ENCODE results near the gene GABBR1. TPM values are rescaled to one million over a fixed set of nuclear protein-coding genes. Genes with fewer than 3 reads are reported as not detected.
A peak's percentile ranks its signal among the peaks of the same experiment; 100 is the strongest.

GABBR1 gene
- total and polyA plus RNA-seq, 4 donors = 1.1 to 4.7 (median 1.4) TPM

GRCh38 chr6:29561091-29561490 lies 71.9 kb downstream of the GABBR1 start:
- DNase-seq (ENCODE audit: low spot score) = no peak
- H3K9me3 ChIP-seq (ENCODE audit: control insufficient read depth in 4 of 4, low read length in 3 of 4) = no peaks in the 10 kb centered on the region
- no peak overlapping the region for H3K9ac ChIP-seq (ENCODE audit: low read depth in 1 of 2, low read length in 2 of 2)
- H3K4me1 ChIP-seq (ENCODE audit: control insufficient read depth in 4 of 4, insufficient read depth in 4 of 4, low read length in 3 of 4) = peaks cover 0 to 12% (median 6%) of the 10 kb centered on the region in 4 donors
- peaks cover 0 to 5% (median 0%) of the 10 kb centered on the region in 4 donors for H3K27me3 ChIP-seq (ENCODE audit: control insufficient read depth in 4 of 4, insufficient read depth in 4 of 4, low read length in 3 of 4)
- H3K36me3 ChIP-seq (ENCODE audit: control insufficient read depth in 4 of 4, insufficient read depth in 3 of 4, low read depth in 1 of 4, low read length in 3 of 4) = peaks cover 0 to 1% (median 0%) of the 10 kb centered on the region in 4 donors
- no peak for TF ChIP-seq NR2F2 (IDR thresholded peaks at IDR 0.05)
- TF ChIP-seq SP1 (IDR thresholded peaks at IDR 0.05) = peak; percentile 51
- peak in 1 of 2 donors; percentile 55 for TF ChIP-seq RXRA (IDR thresholded peaks at IDR 0.05)
- peak; percentile 35 to 73 for TF ChIP-seq HNF4A (conservative IDR thresholded peaks at IDR 0.05)
- no peak for TF ChIP-seq ATF3 (IDR thresholded peaks at IDR 0.05)
- no peak overlapping the region for H3K4me3 ChIP-seq (ENCODE audit: low read depth in 1 of 3, low read length in 3 of 3)
- H3K27ac ChIP-seq (ENCODE audit: low read depth in 1 of 2, low read length in 2 of 2) = no peak overlapping the region

DNA sequence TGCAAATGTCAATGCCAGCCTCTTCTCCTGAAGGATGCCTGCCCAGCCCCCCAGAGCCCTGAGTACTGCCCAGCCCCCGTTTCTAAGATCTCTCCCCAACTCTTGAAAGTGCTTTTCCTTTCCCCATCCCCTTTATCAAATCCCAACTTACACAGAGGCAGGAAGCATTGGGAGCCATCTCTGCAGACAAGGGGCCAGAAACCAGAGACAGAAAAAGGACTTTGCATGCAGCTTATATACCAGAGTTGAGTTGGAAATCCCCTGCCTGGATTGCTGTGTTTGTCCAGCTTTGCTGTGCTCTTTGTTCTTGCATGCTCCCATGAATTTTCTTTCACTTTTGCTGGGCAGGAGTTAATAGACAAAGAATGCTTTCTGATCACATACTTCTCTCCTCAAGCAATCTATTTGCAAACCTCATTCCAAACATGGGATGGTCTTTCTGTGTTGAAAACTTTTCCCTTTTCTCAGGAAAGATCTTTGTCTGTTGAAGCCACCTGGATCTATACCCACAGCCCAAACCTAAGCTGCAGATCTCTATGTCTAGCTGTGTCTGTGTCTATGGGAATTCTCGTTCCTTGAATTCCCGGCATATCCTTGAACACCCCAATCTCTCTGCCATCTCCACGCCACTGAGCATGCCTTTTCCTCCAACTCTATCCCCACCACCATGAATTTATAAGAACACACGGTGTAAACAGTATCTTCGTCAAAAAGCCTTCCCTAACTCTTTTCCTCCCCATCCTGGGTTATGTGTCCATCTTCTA lies 73.3 kb downstream of the GABBR1 start, which contains the start of gene UBD:
UBD (minus strand) TSS at position 209 of the 764 bp plus-strand sequence; CDS start at position 178, 31 bp downstream.
- Histone ChIP-seq H3K9ac (ENCODE audit: low read depth in 1 of 2, low read length in 2 of 2) (peak within 1 kb of the TSS in 1 of 2 donors; percentile 65), H3K36me3 (ENCODE audit: control insufficient read depth in 4 of 4, insufficient read depth in 3 of 4, low read depth in 1 of 4, low read length in 3 of 4) (peaks cover 0 to 1% (median 0%) of the 10 kb centered on the region in 4 donors), H3K27ac (ENCODE audit: low read depth in 1 of 2, low read length in 2 of 2) (peak within 1 kb of the TSS; percentile 22 to 58), H3K9me3 (ENCODE audit: control insufficient read depth in 4 of 4, low read length in 3 of 4) (no peaks in the 10 kb centered on the region), H3K4me3 (ENCODE audit: low read depth in 1 of 3, low read length in 3 of 3) (peak within 1 kb of the TSS in 2 of 3 donors; percentile 14 to 47), H3K27me3 (ENCODE audit: control insufficient read depth in 4 of 4, insufficient read depth in 4 of 4, low read length in 3 of 4) (peaks cover 0 to 3% (median 0%) of the 10 kb centered on the region in 4 donors), H3K4me1 (ENCODE audit: control insufficient read depth in 4 of 4, insufficient read depth in 4 of 4, low read length in 3 of 4) (peaks cover 0 to 12% (median 6%) of the 10 kb centered on the region in 4 donors)
- DNase-seq (ENCODE audit: low spot score) = no peak
- WGBS = 78% methylated on average over 6 of the region's 6 CpGs
- no peak for TF ChIP-seq FOXA1 (IDR thresholded peaks at IDR 0.05)
- TF ChIP-seq SP1 (IDR thresholded peaks at IDR 0.05) = peak; percentile 79
- TF ChIP-seq GABPA (IDR thresholded peaks at IDR 0.05 in 1 of 2, conservative IDR thresholded peaks at IDR 0.05 in 1 of 2) = no peak
- TF ChIP-seq, protein P1, sequence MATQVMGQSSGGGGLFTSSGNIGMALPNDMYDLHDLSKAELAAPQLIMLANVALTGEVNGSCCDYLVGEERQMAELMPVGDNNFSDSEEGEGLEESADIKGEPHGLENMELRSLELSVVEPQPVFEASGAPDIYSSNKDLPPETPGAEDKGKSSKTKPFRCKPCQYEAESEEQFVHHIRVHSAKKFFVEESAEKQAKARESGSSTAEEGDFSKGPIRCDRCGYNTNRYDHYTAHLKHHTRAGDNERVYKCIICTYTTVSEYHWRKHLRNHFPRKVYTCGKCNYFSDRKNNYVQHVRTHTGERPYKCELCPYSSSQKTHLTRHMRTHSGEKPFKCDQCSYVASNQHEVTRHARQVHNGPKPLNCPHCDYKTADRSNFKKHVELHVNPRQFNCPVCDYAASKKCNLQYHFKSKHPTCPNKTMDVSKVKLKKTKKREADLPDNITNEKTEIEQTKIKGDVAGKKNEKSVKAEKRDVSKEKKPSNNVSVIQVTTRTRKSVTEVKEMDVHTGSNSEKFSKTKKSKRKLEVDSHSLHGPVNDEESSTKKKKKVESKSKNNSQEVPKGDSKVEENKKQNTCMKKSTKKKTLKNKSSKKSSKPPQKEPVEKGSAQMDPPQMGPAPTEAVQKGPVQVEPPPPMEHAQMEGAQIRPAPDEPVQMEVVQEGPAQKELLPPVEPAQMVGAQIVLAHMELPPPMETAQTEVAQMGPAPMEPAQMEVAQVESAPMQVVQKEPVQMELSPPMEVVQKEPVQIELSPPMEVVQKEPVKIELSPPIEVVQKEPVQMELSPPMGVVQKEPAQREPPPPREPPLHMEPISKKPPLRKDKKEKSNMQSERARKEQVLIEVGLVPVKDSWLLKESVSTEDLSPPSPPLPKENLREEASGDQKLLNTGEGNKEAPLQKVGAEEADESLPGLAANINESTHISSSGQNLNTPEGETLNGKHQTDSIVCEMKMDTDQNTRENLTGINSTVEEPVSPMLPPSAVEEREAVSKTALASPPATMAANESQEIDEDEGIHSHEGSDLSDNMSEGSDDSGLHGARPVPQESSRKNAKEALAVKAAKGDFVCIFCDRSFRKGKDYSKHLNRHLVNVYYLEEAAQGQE (IDR thresholded peaks at IDR 0.05) = no peak
- TF ChIP-seq RXRA (IDR thresholded peaks at IDR 0.05) = peak in 1 of 2 donors; percentile 14
- peak in 1 of 2 donors; percentile 71 for TF ChIP-seq HNF4A (conservative IDR thresholded peaks at IDR 0.05)
- peak in 1 of 2 donors; percentile 27 for TF ChIP-seq RAD21 (IDR thresholded peaks at IDR 0.05)

GRCh38 chr6:29558439-29559079 lies 74.4 kb downstream of the GABBR1 start:
- H3K27me3 ChIP-seq (ENCODE audit: control insufficient read depth in 4 of 4, insufficient read depth in 4 of 4, low read length in 3 of 4) = peaks cover 0 to 3% (median 0%) of the 10 kb centered on the region in 4 donors
- H3K4me1 ChIP-seq (ENCODE audit: control insufficient read depth in 4 of 4, insufficient read depth in 4 of 4, low read length in 3 of 4) = peaks cover 0 to 13% (median 6%) of the 10 kb centered on the region in 4 donors
- DNase-seq (ENCODE audit: low spot score) = no peak
- H3K9me3 ChIP-seq (ENCODE audit: control insufficient read depth in 4 of 4, low read length in 3 of 4) = peaks cover 0 to under 1% (median 0%) of the 10 kb centered on the region in 4 donors
- WGBS = 93% methylated on average over 22 of the region's 22 CpGs
- no peak overlapping the region for H3K4me3 ChIP-seq (ENCODE audit: low read depth in 1 of 3, low read length in 3 of 3)
- peaks cover 0 to 1% (median 0%) of the 10 kb centered on the region in 4 donors for H3K36me3 ChIP-seq (ENCODE audit: control insufficient read depth in 4 of 4, insufficient read depth in 3 of 4, low read depth in 1 of 4, low read length in 3 of 4)
- no peak overlapping the region for H3K27ac ChIP-seq (ENCODE audit: low read depth in 1 of 2, low read length in 2 of 2)
- H3K9ac ChIP-seq (ENCODE audit: low read depth in 1 of 2, low read length in 2 of 2) = no peak overlapping the region
- no peak for TF ChIP-seq RAD21 (IDR thresholded peaks at IDR 0.05)
- TF ChIP-seq, protein P1 (IDR thresholded peaks at IDR 0.05) = no peak
- TF ChIP-seq, protein P2, sequence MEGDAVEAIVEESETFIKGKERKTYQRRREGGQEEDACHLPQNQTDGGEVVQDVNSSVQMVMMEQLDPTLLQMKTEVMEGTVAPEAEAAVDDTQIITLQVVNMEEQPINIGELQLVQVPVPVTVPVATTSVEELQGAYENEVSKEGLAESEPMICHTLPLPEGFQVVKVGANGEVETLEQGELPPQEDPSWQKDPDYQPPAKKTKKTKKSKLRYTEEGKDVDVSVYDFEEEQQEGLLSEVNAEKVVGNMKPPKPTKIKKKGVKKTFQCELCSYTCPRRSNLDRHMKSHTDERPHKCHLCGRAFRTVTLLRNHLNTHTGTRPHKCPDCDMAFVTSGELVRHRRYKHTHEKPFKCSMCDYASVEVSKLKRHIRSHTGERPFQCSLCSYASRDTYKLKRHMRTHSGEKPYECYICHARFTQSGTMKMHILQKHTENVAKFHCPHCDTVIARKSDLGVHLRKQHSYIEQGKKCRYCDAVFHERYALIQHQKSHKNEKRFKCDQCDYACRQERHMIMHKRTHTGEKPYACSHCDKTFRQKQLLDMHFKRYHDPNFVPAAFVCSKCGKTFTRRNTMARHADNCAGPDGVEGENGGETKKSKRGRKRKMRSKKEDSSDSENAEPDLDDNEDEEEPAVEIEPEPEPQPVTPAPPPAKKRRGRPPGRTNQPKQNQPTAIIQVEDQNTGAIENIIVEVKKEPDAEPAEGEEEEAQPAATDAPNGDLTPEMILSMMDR (IDR thresholded peaks at IDR 0.05; ENCODE audit: low read depth, low read length, missing input control) = no peak
- TF ChIP-seq, protein P3, sequence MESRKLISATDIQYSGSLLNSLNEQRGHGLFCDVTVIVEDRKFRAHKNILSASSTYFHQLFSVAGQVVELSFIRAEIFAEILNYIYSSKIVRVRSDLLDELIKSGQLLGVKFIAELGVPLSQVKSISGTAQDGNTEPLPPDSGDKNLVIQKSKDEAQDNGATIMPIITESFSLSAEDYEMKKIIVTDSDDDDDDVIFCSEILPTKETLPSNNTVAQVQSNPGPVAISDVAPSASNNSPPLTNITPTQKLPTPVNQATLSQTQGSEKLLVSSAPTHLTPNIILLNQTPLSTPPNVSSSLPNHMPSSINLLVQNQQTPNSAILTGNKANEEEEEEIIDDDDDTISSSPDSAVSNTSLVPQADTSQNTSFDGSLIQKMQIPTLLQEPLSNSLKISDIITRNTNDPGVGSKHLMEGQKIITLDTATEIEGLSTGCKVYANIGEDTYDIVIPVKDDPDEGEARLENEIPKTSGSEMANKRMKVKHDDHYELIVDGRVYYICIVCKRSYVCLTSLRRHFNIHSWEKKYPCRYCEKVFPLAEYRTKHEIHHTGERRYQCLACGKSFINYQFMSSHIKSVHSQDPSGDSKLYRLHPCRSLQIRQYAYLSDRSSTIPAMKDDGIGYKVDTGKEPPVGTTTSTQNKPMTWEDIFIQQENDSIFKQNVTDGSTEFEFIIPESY (IDR thresholded peaks at IDR 0.05) = no peak
